ENCODE data around the gene PET100. TPM values are rescaled to one million over a fixed set of nuclear protein-coding genes. Genes with fewer than 3 reads are reported as not detected.

Gene PET100
- total and polyA plus RNA-seq, 10 of the 15 experiments (the other 5 are each of a cell fraction or from before 2014, with no cell fraction given), result 47.0 to 462 (median 126) TPM

DNA sequence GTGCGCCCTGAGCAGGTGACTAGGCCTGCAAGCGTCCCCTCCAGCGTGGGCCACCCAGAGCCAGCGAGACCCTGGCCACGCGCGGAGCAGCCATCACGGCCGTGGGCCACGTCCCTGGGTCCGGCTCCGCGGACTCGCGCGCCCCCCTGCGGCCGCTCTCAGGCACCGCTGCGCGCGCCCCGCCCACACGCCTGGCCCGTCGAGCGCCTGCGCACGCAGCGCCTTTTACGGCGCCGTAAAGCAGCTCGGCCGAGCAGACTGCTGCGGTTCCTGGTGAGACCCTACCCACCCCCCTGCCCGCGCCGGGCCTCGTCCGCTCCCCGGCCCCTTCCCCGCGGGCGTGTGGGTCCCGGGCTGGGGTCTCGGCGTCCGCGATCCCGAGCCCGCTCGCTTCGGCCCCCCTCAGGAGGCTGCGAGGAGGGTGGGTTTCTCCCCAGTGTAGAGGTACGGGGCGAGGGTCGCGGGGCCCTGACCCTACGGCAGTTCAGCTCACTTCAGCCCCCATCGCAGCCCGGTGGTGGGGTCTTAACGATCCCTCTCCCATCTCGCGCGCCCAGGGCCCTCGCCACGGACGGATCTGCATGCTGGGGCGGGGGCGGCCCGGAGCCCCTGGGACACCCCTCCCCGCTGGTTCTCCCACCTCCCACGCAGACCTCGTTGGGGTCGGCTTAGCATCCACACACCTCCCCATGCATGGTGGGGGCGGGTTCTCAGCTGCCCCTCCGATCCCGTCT lies 51.2 kb downstream of the PET100 start, which contains the start of gene TRAPPC5:
Gene TRAPPC5, plus strand, starts transcription at position 228 of the 734 bp plus-strand sequence. CDS start 1,421 bp downstream, outside the sequence.
- ChIA-PET CTCF (interaction anchor here (0.6 to 2.5 kb wide), 49 partner anchors 12 to 581 kb away, joined by 3 to 40 read pairs (median 4); partner anchors contain the start of genes CD209, FCER2, MAP2K7 and PET100), SMC1A (ENCODE audit: uncharacterized antibody, unreplicated experiment) (interaction anchor here (0.6 to 2.9 kb wide), 20 partner anchors 15 to 611 kb away, joined by 3 to 26 read pairs (median 3); partner anchors contain the start of genes FCER2 and ZNF557), RAD21 (ENCODE audit: unreplicated experiment) (interaction anchor here (0.6 to 1.7 kb wide), 23 partner anchors 16 to 581 kb away, joined by 3 to 23 read pairs (median 4); partner anchors contain the start of genes FCER2 and SNAPC2), POLR2A (interaction anchor here (0.7 to 1.9 kb wide), 6 partner anchors 15 to 293 kb away, joined by 3 to 10 read pairs (median 6); no protein-coding TSS in a partner anchor)
- H3K4me2 ChIP-seq (ENCODE audit: control insufficient read depth, insufficient read depth), result peak within 1 kb of the TSS; percentile 88
- peaks cover 39% of the 10 kb centered on the region for H3K4me1 ChIP-seq (ENCODE audit: control insufficient read depth, insufficient read depth, low read length)
- H3K36me3 ChIP-seq (ENCODE audit: control insufficient read depth in 2 of 2, insufficient read depth in 2 of 2, low read length in 1 of 2), result peaks cover 0 to 3% of the 10 kb centered on the region in 2 experiments; a peak in 3 of 4 replicates
- in situ Hi-C loops (cut with MboI) (loop anchor here (5.0 kb wide), 1 partner anchor 113 kb away; no protein-coding TSS in a partner anchor), intact Hi-C loops (cut with micrococcal nuclease; ENCODE audit: unreplicated experiment) (loop anchor here (10.0 kb wide), 1 partner anchor 224 kb away; the partner anchor contains the start of gene MAP2K7)
- peaks cover 23% of the 10 kb centered on the region for H3K79me2 ChIP-seq (ENCODE audit: control insufficient read depth, insufficient read depth, low read length)
- BruUV-seq (replicated peaks), result no TSS peak
- H3K27ac ChIP-seq (ENCODE audit: control insufficient read depth, insufficient read depth), result peak within 1 kb of the TSS; percentile 97
- ATAC-seq (peak; percentile 79), FAIRE-seq (peak; percentile 65), DNase-seq (ENCODE audit: low read depth, low spot score) (no peak)
- no peaks in the 10 kb centered on the region for H4K20me1 ChIP-seq (ENCODE audit: control insufficient read depth, insufficient read depth)
- H3K9ac ChIP-seq (ENCODE audit: control insufficient read depth, insufficient read depth, low read length), result peak within 1 kb of the TSS; percentile 97
- H3K4me3 ChIP-seq, result peak within 1 kb of the TSS; percentile 85
- peak within 1 kb of the TSS; percentile 91 for H2AFZ ChIP-seq (ENCODE audit: control insufficient read depth, low read depth, low read length)
- H3K27me3 ChIP-seq (replicated peaks in 1 of 2; ENCODE audit: control insufficient read depth in 2 of 2, insufficient read depth in 2 of 2, low read length in 1 of 2), result no peaks in the 10 kb centered on the region
- WGBS (ENCODE audit: insufficient coverage, insufficient replicate concordance, low lambda C conversion rate, missing lambda C conversion rate), result under 1% methylated on average over 64 of the region's 79 CpGs
- H3K9me3 ChIP-seq (replicated peaks; ENCODE audit: control insufficient read depth, insufficient read depth, low read length), result no peaks in the 10 kb centered on the region; the same call in 2 of the 3 replicates
- TF ChIP-seq IRF5 (IDR thresholded peaks at IDR 0.05; ENCODE audit: borderline replicate concordance) (no peak), ZNF217 (IDR thresholded peaks at IDR 0.05) (peak; percentile 60), POU2F2 (IDR thresholded peaks at IDR 0.05; ENCODE audit: borderline replicate concordance, low read depth, low read length) (peak; percentile 58; the same call in 2 of the 3 replicates), STAT1 (conservative IDR thresholded peaks at IDR 0.05) (0 out of 2 replicates have a peak, but pooled peaks have one; percentile 49), KLF5 (IDR thresholded peaks at IDR 0.05; ENCODE audit: partially characterized antibody) (peak; percentile 70), IKZF1 (conservative IDR thresholded peaks at IDR 0.05) (peak; percentile 90), TCF12 (IDR thresholded peaks at IDR 0.05; ENCODE audit: low read depth, low read length) (0 out of 2 replicates have a peak, but pooled peaks have one; percentile 32), TCF3 (IDR thresholded peaks at IDR 0.05; ENCODE audit: borderline replicate concordance, insufficient read depth, low read depth, low read length) (0 out of 2 replicates have a peak, but pooled peaks have one; percentile 10), MYC (IDR thresholded peaks at IDR 0.05; ENCODE audit: insufficient read depth, insufficient read length, insufficient replicate concordance, low read length, severe bottlenecking) (no peak), FOXK2 (IDR thresholded peaks at IDR 0.05) (no peak), GABPA (IDR thresholded peaks at IDR 0.05; ENCODE audit: low read depth) (no peak), RUNX3 (IDR thresholded peaks at IDR 0.05; ENCODE audit: low read length) (peak; percentile 57), RAD51 (IDR thresholded peaks at IDR 0.05) (no peak), MTA2 (IDR thresholded peaks at IDR 0.05; ENCODE audit: low read depth) (no peak), BACH1 (IDR thresholded peaks at IDR 0.05; ENCODE audit: borderline replicate concordance) (peak; percentile 98), EP300 (IDR thresholded peaks at IDR 0.05; ENCODE audit: borderline replicate concordance in 1 of 2, control insufficient read depth in 1 of 2, low read depth in 2 of 2, low read length in 2 of 2) (no peak), WRNIP1 (IDR thresholded peaks at IDR 0.05; ENCODE audit: borderline replicate concordance, low read depth, low read length) (no peak), NRF1 (conservative IDR thresholded peaks at IDR 0.05; ENCODE audit: low read depth, low read length) (peak; percentile 88), USF1 (IDR thresholded peaks at IDR 0.05; ENCODE audit: borderline replicate concordance, extremely low read length, insufficient read depth, low read depth, low read length) (no peak)

Data from GM12878 (cell line).